Loucy (cell line): ENCODE data around the gene AIMP1.

Experiments used
- CTCF ChIP-seq: fragments of 200-600 bp; sonication (generic); conservative IDR thresholded peaks from 2 replicates; pipeline ENCODE4 v1.5.1; 2014; ENCODE audit warnings: mild to moderate bottlenecking, antibody characterized with exemption, low read length
- EZH2phosphoT487 ChIP-seq: fragments of 200-600 bp; IDR thresholded peaks from 2 replicates; pipeline ENCODE4 v1.6.1; 2018; ENCODE audit warnings: antibody characterized with exemption, mild to moderate bottlenecking, moderate library complexity, borderline replicate concordance

GRCh38 chr4:106291678-106292077 is 24.7 kb upstream of the AIMP1 start:
- TF ChIP-seq CTCF (no peak), EZH2phosphoT487 (no peak)
